ENCODE measurements around the gene C14orf39.
"Not testable (repeated sequence)": the region's sequence is repeated elsewhere in the genome, so short reads cannot be mapped to it uniquely, and the experiment has no call there.

C14orf39 gene

DNA sequence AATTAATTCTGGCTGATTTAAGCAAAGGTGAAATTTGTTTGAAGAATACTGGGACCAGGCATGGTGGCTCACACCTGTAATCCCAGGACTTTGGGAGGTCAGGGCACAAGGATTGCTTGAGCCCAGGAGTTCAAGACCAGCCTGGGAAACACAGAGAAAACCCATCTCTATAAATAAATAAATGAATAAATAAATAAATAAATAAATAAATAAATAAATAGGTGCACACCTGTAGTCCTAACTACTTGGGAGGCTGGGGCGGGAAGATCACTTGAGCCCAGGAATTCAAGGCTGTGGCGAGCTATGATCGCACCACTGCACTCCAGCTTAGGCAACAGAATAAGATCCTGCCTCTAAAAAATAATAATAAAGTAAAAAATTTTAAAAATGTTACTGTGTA lies 4.4 kb upstream of the C14orf39 start:
- DNase-seq = no peak

DNA sequence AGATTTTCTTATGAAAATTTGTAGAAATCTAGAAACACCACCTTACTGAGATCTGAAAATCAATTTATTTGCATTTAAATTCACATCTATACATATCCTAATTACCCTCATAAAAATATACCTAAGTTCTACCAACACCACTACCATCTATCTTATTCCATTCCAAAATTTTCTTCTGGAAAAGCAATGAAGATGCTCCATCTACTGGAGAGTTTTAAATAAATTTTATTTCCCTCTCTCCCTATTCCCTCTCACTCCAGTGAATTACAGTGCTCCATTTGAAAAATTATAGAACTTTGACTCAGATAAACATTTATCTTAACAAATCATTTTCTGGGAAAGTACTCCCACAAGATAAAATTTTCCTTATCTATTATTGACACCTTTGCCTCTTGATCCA lies 2.3 kb upstream of the C14orf39 start:
- peak in 1 of 2 experiments; percentile 11 for DNase-seq

DNA sequence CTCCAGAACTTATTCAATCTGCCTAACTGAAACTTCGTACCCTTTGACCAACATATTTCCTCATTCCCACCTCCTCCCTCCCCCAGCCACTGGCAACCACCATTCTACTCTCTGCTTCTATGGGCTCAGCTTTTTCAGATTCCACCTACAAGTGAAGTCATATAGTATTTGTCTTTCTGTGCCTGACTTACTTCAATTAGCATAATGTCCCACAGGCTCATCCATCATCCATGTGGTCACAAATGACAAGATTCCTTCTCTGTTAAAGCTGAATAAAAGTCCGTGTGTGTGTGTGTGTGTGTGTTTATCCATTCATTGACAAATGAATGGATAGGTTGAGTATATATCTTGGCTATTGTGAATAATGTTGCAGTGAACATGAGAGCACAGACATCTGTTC lies 1.3 kb upstream of the C14orf39 start:
- DNase-seq = no peak

DNA sequence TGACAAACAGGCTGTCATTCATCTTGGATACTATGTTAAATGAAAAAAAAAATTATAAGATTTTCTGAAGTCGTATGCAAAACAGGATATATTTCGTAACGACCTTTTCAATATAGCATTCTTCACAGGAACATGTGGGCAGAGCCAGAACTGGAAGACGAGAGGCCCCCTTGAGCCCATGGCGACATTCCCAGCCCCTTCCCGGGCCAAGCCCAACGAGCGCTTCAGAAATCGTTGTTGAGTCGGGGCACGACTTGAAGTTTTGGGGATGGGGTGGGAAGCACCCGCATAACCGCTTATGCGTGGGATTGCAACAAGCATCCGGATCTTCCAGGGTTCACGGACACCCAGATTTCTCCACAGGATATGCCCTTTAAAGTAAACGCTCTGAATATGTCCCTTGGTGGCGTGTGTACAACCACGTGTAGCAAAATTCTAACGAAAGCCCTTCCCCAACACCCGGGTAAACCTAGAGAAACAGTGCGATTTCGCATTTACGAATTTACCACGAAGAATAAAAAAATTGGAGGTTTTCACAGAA lies 736 bp downstream of the C14orf39 start:
- no peak for DNase-seq

- DNase-seq = no peak
These were observed 3.1 kb downstream of the C14orf39 start for GRCh38 chr14:60482743-60483142.

- DNase-seq = not testable (repeated sequence)
These were observed 5.6 kb downstream of the C14orf39 start for GRCh38 chr14:60480248-60480647.

GRCh38 chr14:60455875-60456274 lies 30.0 kb downstream of the C14orf39 start:
- DNase-seq = no peak

- no peak for DNase-seq
These were observed 55.6 kb downstream of the C14orf39 start for GRCh38 chr14:60430276-60430675.

DNA sequence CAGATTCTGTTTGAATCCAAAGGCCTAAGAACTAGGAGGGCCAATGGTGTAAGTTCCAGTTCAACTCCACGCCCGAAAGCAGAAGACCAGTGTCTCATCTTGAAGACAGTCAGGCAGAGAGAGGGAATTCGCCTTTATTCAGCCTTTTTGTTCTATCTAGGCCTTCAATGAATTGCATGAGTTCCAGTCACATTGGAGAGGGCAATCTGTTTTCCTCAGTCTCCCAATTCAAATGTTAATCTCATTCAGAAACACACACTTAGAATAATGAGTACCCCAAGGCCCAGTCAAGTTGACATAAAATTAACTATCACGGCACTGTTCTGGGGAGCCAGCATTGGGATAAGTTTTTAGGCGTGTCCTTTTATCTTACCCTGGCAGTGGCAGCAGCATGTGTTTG lies 65.8 kb downstream of the C14orf39 start:
- no peak for DNase-seq

DNA sequence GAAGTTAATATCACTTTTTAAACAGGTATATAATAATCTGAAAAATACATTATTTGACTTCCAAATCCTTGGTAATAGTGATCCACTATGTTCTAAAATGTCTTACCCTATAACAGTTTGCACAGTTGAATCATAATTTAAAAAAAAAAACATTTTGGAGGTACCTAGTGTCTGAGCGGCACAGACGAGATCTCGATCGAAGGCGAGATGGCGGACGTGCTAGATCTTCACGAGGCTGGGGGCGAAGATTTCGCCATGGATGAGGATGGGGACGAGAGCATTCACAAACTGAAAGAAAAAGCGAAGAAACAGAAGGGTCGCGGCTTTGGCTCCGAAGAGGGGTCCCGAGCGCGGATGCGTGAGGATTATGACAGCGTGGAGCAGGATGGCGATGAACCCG lies 88.3 kb downstream of the C14orf39 start:
- not testable (repeated sequence) for DNase-seq

DNA sequence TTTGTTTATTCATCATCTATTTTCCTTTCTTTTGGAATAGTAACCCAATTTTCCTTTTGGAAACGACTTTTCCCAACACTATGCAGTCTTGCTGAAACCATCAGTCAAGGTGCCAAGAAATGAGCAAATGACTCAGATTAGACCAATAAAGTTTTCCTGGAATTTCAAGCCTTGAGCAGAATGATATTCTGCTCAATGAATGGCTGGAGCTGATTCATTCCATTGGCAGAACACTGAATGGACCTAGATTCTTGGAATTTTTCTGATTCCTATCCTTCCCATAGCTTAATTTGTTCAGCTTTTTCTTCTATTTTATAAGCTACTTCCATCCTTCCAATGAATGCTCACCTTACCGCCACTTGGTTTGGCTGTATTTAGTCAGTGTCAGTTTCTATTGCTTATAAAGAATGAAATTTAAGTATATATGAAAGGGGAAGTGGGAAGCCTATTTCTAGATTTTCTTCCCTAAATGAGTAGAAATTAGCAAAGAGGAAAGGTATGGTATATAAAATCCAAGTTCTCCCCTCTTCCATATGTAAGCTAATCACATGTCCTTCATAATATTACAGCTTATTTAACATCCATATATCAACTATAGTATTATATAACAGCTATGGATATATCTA lies 89.0 kb downstream of the C14orf39 start:
- DNase-seq = no peak
